GM10248 (cell line): Measurements from ENCODE around the gene MTURN.
"Not testable (repeated sequence)": the region's sequence is repeated elsewhere in the genome, so short reads cannot be mapped to it uniquely, and the experiment has no call there.

Experiments
- CTCF ChIA-PET: fragments of 300-600 bp; sonication (Branson Sonifier 250); formaldehyde crosslinking; extraction: SDS; loops from one replicate; lab custom pipeline; 2021; ENCODE audit warnings: antibody characterized with exemption; lab: Yijun Ruan, JAX
- POLR2A ChIA-PET: fragments of 350-650 bp; sonication (Branson Sonifier 250); formaldehyde crosslinking; extraction: SDS; loops from one replicate; lab custom pipeline; 2020; ENCODE audit warnings: antibody characterized with exemption; lab: Yijun Ruan, JAX
- DNase-seq: peaks from one replicate; pipeline ENCODE4 v3.0.0; 2012; ENCODE audit errors: extremely low spot score
- TF ChIP-seq, protein P1 (sequence below): IDR thresholded peaks from 2 replicates; pipeline ENCODE4 v1.5.1; 2012; ENCODE audit warnings: mild to moderate bottlenecking, low read depth; ENCODE audit errors: extremely low read depth, missing control alignments, control extremely low read depth

The MTURN gene

DNA sequence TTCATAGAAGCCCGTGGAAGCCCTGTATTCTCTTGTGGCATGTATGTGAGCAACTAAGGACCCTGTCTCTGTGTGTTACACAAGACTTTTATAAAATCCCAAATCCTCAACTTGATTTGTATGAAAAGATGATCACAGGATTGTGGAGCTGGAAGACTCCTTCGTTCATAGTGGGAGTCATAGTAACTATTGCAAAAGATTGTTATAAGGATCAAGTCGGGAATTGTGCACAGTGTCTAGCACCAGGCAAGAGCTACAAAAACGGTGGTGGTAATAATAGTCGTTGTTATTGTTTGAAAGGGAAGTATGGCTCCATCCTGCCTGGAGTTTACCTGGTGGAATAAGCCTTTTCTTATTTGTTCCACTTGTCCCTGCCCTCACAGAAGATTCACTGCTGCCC is 42.8 kb upstream of the MTURN start:
- CTCF ChIA-PET, result interaction anchor here (0.8 to 1.6 kb wide), 4 partner anchors 17 to 260 kb away, joined by 3 to 5 read pairs (median 4); no protein-coding TSS in a partner anchor
- TF ChIP-seq, protein P1, sequence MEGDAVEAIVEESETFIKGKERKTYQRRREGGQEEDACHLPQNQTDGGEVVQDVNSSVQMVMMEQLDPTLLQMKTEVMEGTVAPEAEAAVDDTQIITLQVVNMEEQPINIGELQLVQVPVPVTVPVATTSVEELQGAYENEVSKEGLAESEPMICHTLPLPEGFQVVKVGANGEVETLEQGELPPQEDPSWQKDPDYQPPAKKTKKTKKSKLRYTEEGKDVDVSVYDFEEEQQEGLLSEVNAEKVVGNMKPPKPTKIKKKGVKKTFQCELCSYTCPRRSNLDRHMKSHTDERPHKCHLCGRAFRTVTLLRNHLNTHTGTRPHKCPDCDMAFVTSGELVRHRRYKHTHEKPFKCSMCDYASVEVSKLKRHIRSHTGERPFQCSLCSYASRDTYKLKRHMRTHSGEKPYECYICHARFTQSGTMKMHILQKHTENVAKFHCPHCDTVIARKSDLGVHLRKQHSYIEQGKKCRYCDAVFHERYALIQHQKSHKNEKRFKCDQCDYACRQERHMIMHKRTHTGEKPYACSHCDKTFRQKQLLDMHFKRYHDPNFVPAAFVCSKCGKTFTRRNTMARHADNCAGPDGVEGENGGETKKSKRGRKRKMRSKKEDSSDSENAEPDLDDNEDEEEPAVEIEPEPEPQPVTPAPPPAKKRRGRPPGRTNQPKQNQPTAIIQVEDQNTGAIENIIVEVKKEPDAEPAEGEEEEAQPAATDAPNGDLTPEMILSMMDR, result no peak
- POLR2A ChIA-PET, result no interaction called here
- no peak for DNase-seq

DNA sequence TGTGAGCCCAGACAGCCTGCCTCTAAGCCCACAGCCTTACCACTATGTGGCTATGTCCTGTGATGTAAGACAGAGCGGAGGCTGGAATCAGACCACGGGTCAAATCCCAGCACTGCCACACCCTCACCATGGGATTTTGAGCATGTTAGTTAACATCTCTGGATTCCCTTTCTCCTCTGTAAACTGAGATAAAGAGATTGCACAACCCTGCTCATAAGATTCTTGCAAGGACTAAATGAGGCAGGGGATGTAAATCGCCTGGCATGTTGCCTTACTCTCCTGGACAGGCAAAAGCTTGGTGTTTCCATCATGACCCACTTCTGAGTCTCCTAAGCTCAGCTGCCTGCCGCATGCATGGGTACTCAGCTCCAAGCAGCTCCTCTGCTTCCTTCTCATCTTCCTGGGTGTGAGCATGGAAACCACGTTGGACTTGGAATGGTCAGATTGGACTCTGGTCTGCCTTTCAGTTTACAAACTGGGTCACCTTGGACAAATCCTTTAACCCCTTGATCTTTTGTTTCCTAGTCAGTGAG is 41.3 kb upstream of the MTURN start:
- TF ChIP-seq, protein P1, result no peak
- DNase-seq, result no peak
- POLR2A ChIA-PET, result no interaction called here
- CTCF ChIA-PET, result interaction anchor here (1.1 to 1.6 kb wide), 3 partner anchors 12 to 18 kb away, joined by 3 to 5 read pairs (median 3); no protein-coding TSS in a partner anchor

- DNase-seq, CTCF ChIA-PET, POLR2A ChIA-PET: not testable (repeated sequence)
These were observed 36.2 kb upstream of the MTURN start for GRCh38 chr7:30098599-30098998.

DNA sequence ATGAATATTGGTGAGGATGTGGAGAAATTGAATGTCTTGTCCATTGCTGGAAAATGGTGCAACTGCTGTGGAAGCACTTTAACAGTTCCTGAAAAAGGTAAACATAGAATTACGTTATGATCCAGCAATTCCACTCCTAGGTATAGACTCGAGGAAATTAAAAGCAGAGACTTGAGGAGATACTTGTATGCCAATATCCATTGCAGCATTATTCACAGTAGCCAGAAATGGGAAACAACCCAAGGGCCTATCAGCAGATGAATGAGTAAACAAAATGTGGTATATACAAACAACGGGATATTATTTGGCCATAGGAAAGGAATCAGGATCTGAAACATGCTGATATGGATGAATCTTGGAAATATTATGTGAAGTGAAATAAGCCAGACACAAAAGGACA is 32.5 kb upstream of the MTURN start:
- POLR2A ChIA-PET, result no interaction called here
- no peak for DNase-seq
- TF ChIP-seq, protein P1, result no peak
- CTCF ChIA-PET, result no interaction called here

DNA sequence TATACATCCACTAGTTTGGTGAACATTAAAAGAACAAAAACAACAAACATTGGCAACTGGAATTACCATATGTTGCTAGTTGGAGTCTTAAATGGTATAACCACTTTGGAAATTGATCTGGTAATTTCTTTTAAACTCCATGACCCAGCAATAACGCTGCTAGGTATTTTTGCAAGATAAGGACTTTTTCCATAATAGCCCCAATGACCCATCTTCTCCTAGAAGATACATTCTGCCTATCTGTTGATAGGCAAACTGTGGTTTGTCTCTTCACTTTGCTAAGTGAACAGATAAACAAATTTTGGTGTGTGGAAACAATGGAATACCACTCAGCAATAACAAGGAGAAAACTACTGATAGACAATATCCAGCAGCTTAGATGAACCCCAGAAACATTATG is 30.6 kb upstream of the MTURN start:
- ChIA-PET CTCF (no interaction called here), POLR2A (no interaction called here)
- TF ChIP-seq, protein P1, result no peak
- no peak for DNase-seq

- no peak for DNase-seq
- POLR2A ChIA-PET, result no interaction called here
- TF ChIP-seq, protein P1, result no peak
- CTCF ChIA-PET, result no interaction called here
These were observed 22.6 kb upstream of the MTURN start for GRCh38 chr7:30112103-30112713.

- ChIA-PET CTCF (interaction anchor here (2.1 kb wide), 1 partner anchor 11 kb away, joined by 4 read pairs; no protein-coding TSS in a partner anchor), POLR2A (no interaction called here)
- TF ChIP-seq, protein P1, result no peak
- DNase-seq, result no peak
These were observed 21.6 kb upstream of the MTURN start for GRCh38 chr7:30113144-30113543.
